NCI-H146 treated with DMSO at 0.1 percent for 48 hours (cell line): ENCODE data around the gene CBARP.

Experiments
- DNase-seq: peaks from one replicate; lab custom pipeline; 2025; ENCODE audit not compliant: unreplicated experiment; lab: John Stamatoyannopoulos, UW

The CBARP gene

GRCh38 chr19:1264801-1265614 is 27.2 kb upstream of the CBARP start:
- no peak for DNase-seq

GRCh38 chr19:1263188-1263587 is 25.4 kb upstream of the CBARP start:
- DNase-seq: no peak

- no peak for DNase-seq
Measured at GRCh38 chr19:1262623-1263123, 24.9 kb upstream of the CBARP start.

- no peak for DNase-seq
Measured at GRCh38 chr19:1261798-1262622, 24.2 kb upstream of the CBARP start.

GRCh38 chr19:1261538-1261797 is 23.7 kb upstream of the CBARP start:
- DNase-seq: no peak

GRCh38 chr19:1260749-1261537 is 23.1 kb upstream of the CBARP start:
- DNase-seq: peak; percentile 61

- no peak for DNase-seq
Measured at GRCh38 chr19:1259876-1260748, 22.3 kb upstream of the CBARP start.

GRCh38 chr19:1259206-1259875 is 21.5 kb upstream of the CBARP start:
- DNase-seq: no peak

GRCh38 chr19:1258707-1259205 is 21.0 kb upstream of the CBARP start:
- DNase-seq: no peak

GRCh38 chr19:1258163-1258492 is 20.3 kb upstream of the CBARP start:
- DNase-seq: no peak

- DNase-seq: no peak
Measured at GRCh38 chr19:1257475-1258162, 19.8 kb upstream of the CBARP start.

GRCh38 chr19:1256646-1257474 is 19.1 kb upstream of the CBARP start:
- no peak for DNase-seq

- no peak for DNase-seq
Measured at GRCh38 chr19:1255186-1256161, 17.7 kb upstream of the CBARP start.

GRCh38 chr19:1254530-1255185 is 16.9 kb upstream of the CBARP start:
- DNase-seq: no peak

- DNase-seq: no peak
Measured at GRCh38 chr19:1254081-1254527, 16.3 kb upstream of the CBARP start.

GRCh38 chr19:1253514-1254080 is 15.8 kb upstream of the CBARP start:
- DNase-seq: no peak
